Measurements from ENCODE around the gene ZCCHC24. TPM values are rescaled to one million over a fixed set of nuclear protein-coding genes. Genes with fewer than 3 reads are reported as not detected.
A peak's percentile ranks its signal among the peaks of the same experiment; 100 is the strongest.

Gene ZCCHC24
- total and polyA plus RNA-seq, 2 of the 8 experiments (the other 6 are each of a cell fraction or from before 2014, with no cell fraction given): 3.9 to 6.9 TPM

GRCh38 chr10:79417266-79417665 is 28.2 kb downstream of the ZCCHC24 start:
- H2BK120ac ChIP-seq (replicated peaks; ENCODE audit: low read depth, low read length): no peak overlapping the region
- H3K23ac ChIP-seq (ENCODE audit: insufficient read length): no peak overlapping the region
- POLR2A ChIA-PET (ENCODE audit: partially characterized antibody): no interaction called here
- H2AFZ ChIP-seq (ENCODE audit: low read length): no peak overlapping the region
- H2BK5ac ChIP-seq (ENCODE audit: low read depth, low read length): no peak overlapping the region
- no peak overlapping the region for H3K18ac ChIP-seq (ENCODE audit: extremely low read depth, low read length)
- H3K79me2 ChIP-seq (ENCODE audit: control insufficient read depth in 1 of 2, insufficient read depth in 2 of 2, low read length in 2 of 2): no peaks in the 10 kb centered on the region
- H3K14ac ChIP-seq (ENCODE audit: insufficient read length): no peak overlapping the region
- H2BK15ac ChIP-seq (ENCODE audit: low read length): no peak overlapping the region
- no peaks in the 10 kb centered on the region for H3K79me1 ChIP-seq (ENCODE audit: low read depth, low read length)
- CTCF ChIA-PET (ENCODE audit: partially characterized antibody): interaction anchor here (0.5 to 2.5 kb wide), 6 partner anchors 11 to 729 kb away, joined by 3 to 12 read pairs (median 3); no protein-coding TSS in a partner anchor
- peaks cover 2 to 3% of the 10 kb centered on the region in 2 experiments for H4K20me1 ChIP-seq (replicated peaks in 1 of 2; ENCODE audit: control insufficient read depth in 1 of 2, insufficient read depth in 2 of 2, low read length in 2 of 2)
- no peak overlapping the region for H3K4me3 ChIP-seq (ENCODE audit: extremely low read depth in 1 of 4, insufficient read depth in 2 of 4, low read depth in 3 of 4, low read length in 4 of 4)
- no peak for DNase-seq (ENCODE audit: low read depth in 1 of 2, low spot score in 2 of 2)
- TF ChIP-seq TEAD4 (IDR thresholded peaks at IDR 0.05; ENCODE audit: low read depth, low read length) (no peak), KDM5A (IDR thresholded peaks at IDR 0.05; ENCODE audit: low read length) (no peak), POU5F1 (IDR thresholded peaks at IDR 0.05; ENCODE audit: low read depth, low read length) (no peak), ATF2 (IDR thresholded peaks at IDR 0.05; ENCODE audit: low read length) (no peak), RAD21 (IDR thresholded peaks at IDR 0.05 in 1 of 2, conservative IDR thresholded peaks at IDR 0.05 in 1 of 2; ENCODE audit: low read depth in 2 of 2, low read length in 2 of 2) (peak in 1 of 2 experiments; percentile 13; a peak in 1 of 4 replicates)
- TF ChIP-seq, protein P1, sequence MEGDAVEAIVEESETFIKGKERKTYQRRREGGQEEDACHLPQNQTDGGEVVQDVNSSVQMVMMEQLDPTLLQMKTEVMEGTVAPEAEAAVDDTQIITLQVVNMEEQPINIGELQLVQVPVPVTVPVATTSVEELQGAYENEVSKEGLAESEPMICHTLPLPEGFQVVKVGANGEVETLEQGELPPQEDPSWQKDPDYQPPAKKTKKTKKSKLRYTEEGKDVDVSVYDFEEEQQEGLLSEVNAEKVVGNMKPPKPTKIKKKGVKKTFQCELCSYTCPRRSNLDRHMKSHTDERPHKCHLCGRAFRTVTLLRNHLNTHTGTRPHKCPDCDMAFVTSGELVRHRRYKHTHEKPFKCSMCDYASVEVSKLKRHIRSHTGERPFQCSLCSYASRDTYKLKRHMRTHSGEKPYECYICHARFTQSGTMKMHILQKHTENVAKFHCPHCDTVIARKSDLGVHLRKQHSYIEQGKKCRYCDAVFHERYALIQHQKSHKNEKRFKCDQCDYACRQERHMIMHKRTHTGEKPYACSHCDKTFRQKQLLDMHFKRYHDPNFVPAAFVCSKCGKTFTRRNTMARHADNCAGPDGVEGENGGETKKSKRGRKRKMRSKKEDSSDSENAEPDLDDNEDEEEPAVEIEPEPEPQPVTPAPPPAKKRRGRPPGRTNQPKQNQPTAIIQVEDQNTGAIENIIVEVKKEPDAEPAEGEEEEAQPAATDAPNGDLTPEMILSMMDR (IDR thresholded peaks at IDR 0.05; ENCODE audit: control extremely low read depth in 1 of 3, insufficient read depth in 1 of 3, low read depth in 1 of 3, low read length in 3 of 3): peak in 2 of 3 experiments; percentile 4 to 9; a peak in 2 of 4 replicates
- H3K36me3 ChIP-seq (ENCODE audit: control insufficient read depth in 2 of 4, insufficient read depth in 4 of 4, low read length in 3 of 4): no peaks in the 10 kb centered on the region
- H3K4me1 ChIP-seq (replicated peaks in 1 of 4; ENCODE audit: control insufficient read depth in 3 of 4, insufficient read depth in 4 of 4, low read length in 3 of 4): peaks cover 0 to 8% (median 3%) of the 10 kb centered on the region in 4 experiments; a peak in 6 of 7 replicates
- H3K4ac ChIP-seq (replicated peaks; ENCODE audit: insufficient read length, low read depth, low read length): no peak overlapping the region
- H3K4me2 ChIP-seq (ENCODE audit: insufficient read depth in 1 of 2, low read depth in 2 of 2, low read length in 2 of 2): no peak overlapping the region
- no peaks in the 10 kb centered on the region for H3K9me3 ChIP-seq (ENCODE audit: insufficient read depth in 2 of 2, low read depth in 1 of 2, low read length in 1 of 2)
- no peak overlapping the region for H4K5ac ChIP-seq (ENCODE audit: insufficient read length, low read depth, low read length)
- H4K91ac ChIP-seq (replicated peaks; ENCODE audit: insufficient read length, low read length): no peak overlapping the region
- FAIRE-seq: no peak
- no peak overlapping the region for H3K27ac ChIP-seq (ENCODE audit: low read depth, low read length)
- no peaks in the 10 kb centered on the region for H3K27me3 ChIP-seq (replicated peaks in 1 of 4; ENCODE audit: control insufficient read depth in 3 of 4, extremely low read depth in 1 of 4, insufficient read depth in 3 of 4, low read length in 3 of 4)
- no peak overlapping the region for H3K9ac ChIP-seq (replicated peaks in 1 of 4; ENCODE audit: extremely low read depth in 1 of 4, low read depth in 3 of 4, low read length in 3 of 4)
- no peak overlapping the region for H3K56ac ChIP-seq (replicated peaks; ENCODE audit: insufficient read length, low read depth, low read length)
- WGBS, 2 experiments (ENCODE audit: extremely low coverage in 1 of 2, insufficient coverage in 1 of 2, insufficient read length in 1 of 2, insufficient replicate concordance in 2 of 2, low coverage in 1 of 2, low lambda C conversion rate in 2 of 2, missing lambda C conversion rate in 1 of 2): 92% methylated on average over 2 of the region's 2 CpGs; no CpG with 5 or more reads in 1 of the 2 experiments
- H2BK12ac ChIP-seq (ENCODE audit: low read depth, low read length): no peak overlapping the region
- H4K8ac ChIP-seq (ENCODE audit: extremely low read depth, insufficient read depth, low read length): no peak overlapping the region
- no peak overlapping the region for H2BK20ac ChIP-seq (ENCODE audit: low read length)
- H3K23me2 ChIP-seq (ENCODE audit: low read depth, low read length): no peaks in the 10 kb centered on the region; the same call in 1 of the 2 replicates
- H2AK5ac ChIP-seq (ENCODE audit: low read depth, low read length): no peak overlapping the region
